Large intestine (tissue), 3 donors: ENCODE data around the gene GNAQ. TPM values are rescaled to one million over a fixed set of nuclear protein-coding genes. Genes with fewer than 3 reads are reported as not detected.
"Not testable (repeated sequence)": the region's sequence is repeated elsewhere in the genome, so short reads cannot be mapped to it uniquely, and the experiment has no call there.

Source experiments
- DNase-seq, 2 donors: peaks; one replicate each; pipeline versions ENCODE4 v3.0.0 to v3.0.0-alpha.2; 2013
- H3K27ac ChIP-seq: one replicate; pipeline ENCODE4 v1.5.1; 2013; ENCODE audit warnings: low read length
- H3K27me3 ChIP-seq: 2 replicates; pipeline ENCODE4 v1.6.1; 2013; ENCODE audit warnings: low read length; ENCODE audit not compliant: control insufficient read depth, insufficient read depth
- H3K36me3 ChIP-seq: 2 replicates; pipeline ENCODE4 v1.6.1; 2013; ENCODE audit warnings: low read length; ENCODE audit not compliant: control insufficient read depth, insufficient read depth
- H3K4me1 ChIP-seq: one replicate; pipeline ENCODE4 v1.6.1; 2013; ENCODE audit warnings: low read length; ENCODE audit not compliant: control insufficient read depth, insufficient read depth
- H3K4me3 ChIP-seq: one replicate; pipeline ENCODE4 v1.5.1; 2013; ENCODE audit warnings: low read length
- H3K9me3 ChIP-seq: one replicate; pipeline ENCODE4 v1.6.1; 2013; ENCODE audit warnings: mild to moderate bottlenecking, low read depth, low read length, moderate library complexity; ENCODE audit not compliant: control insufficient read depth
- WGBS: methylation state at CpG from one replicate; pipeline ENCODE4 v1.1.5; 2013; ENCODE audit warnings: low lambda C conversion rate; ENCODE audit not compliant: insufficient coverage; 5-methylcytosine and 5-hydroxymethylcytosine counted together
- polyA plus RNA-seq: library from polyadenylated mRNA; unstranded; fragments of 120-200 nt; gene quantifications from one replicate; pipeline ENCODE4 v1.2.1, GENCODE V29; 2013

GNAQ gene
- polyA plus RNA-seq, 1 donor, result 34.0 TPM

DNA sequence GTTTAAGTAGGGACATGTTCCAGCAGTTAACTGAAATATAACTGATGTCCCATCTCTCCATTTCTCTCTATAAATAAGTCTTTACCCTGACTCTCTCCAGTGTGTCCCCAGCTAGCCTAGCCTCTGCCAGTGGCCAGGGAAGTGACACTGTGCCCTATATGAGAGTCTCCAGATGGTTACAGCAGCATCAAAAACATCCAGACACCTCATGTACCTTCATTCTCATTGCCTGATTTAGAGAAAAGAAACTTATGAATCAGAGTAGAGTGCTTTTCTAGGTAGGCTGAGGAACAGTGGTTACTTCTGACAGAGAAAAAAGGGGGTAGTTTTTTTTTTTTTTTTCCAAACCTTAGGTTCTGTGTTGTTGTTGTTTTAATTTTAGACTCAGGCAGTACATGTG, 148.5 kb downstream of the GNAQ start:
- H3K27me3 ChIP-seq, result no peaks in the 10 kb centered on the region
- H3K4me3 ChIP-seq, result no peak overlapping the region
- H3K9me3 ChIP-seq, result no peaks in the 10 kb centered on the region
- no peak for DNase-seq
- no peak overlapping the region for H3K27ac ChIP-seq
- H3K4me1 ChIP-seq, result peaks cover 23% of the 10 kb centered on the region
- no peaks in the 10 kb centered on the region for H3K36me3 ChIP-seq

DNA sequence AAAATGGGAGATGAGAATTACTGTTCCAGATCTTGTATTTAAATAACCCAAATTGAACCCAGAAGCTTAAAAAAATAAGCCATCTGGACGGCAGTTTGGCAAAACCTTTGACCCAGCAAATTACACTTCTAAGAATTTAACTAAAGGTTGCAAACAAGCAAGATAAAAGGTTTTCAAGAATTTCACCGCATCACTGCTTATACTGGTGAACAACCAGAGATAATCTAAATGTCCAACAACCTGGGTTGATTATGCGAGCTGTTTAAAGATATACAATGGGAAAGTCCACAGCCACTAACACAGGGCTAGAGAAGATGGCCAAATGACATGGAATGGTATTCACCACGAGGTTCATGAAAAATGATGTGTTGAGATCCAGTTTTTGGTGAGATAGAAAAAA, 149.3 kb downstream of the GNAQ start:
- H3K27ac ChIP-seq, result no peak overlapping the region
- DNase-seq, result no peak
- 14% methylated on average over 1 of the region's 4 CpGs for WGBS

GRCh38 chr9:77881634-77882033, 150.0 kb downstream of the GNAQ start:
- H3K36me3 ChIP-seq, H3K27ac ChIP-seq, H3K27me3 ChIP-seq, H3K4me3 ChIP-seq, H3K9me3 ChIP-seq: not testable (repeated sequence)
- WGBS, result no CpG with 5 or more reads among the region's 8 CpGs
- DNase-seq, result peak in 1 of 2 donors; percentile 66
- H3K4me1 ChIP-seq, result peaks cover 25% of the 10 kb centered on the region

More for the DNA sequence above, 149.3 kb downstream of the GNAQ start:
- no peaks in the 10 kb centered on the region for H3K9me3 ChIP-seq
- no peaks in the 10 kb centered on the region for H3K36me3 ChIP-seq
- H3K27me3 ChIP-seq, result no peaks in the 10 kb centered on the region
- no peak overlapping the region for H3K4me3 ChIP-seq
- H3K4me1 ChIP-seq, result peaks cover 23% of the 10 kb centered on the region

- H3K4me1 ChIP-seq, result peaks cover 27% of the 10 kb centered on the region
Measured at GRCh38 chr9:77881111-77881510, 150.5 kb downstream of the GNAQ start.

DNA sequence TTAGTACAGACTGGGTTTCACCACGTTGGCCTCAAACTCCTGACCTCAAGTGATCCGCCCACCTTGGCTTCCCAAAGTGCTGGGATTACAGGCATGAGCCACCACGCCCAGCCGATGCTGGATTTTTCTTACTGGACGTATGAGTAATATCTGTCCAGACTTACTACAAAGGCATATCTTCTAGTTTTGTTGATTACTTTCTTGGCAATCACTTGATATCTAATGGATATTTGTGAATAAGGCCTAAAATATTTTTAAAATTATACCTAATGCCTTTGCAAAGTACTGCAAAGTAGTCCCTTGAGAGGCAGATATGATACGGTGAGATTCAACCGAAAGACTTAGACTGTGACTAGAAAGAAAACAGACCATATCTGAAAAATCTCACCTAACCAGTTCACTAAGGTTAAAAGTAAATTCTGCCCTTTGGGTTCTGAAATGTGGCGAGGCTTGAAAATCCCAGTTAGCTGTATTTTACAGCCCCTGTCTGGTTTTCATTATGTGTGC, 152.1 kb downstream of the GNAQ start:
- H3K27ac ChIP-seq, result peak overlapping the region; percentile 68
- no peaks in the 10 kb centered on the region for H3K27me3 ChIP-seq
- H3K4me1 ChIP-seq, result peaks cover 29% of the 10 kb centered on the region
- no peaks in the 10 kb centered on the region for H3K36me3 ChIP-seq
- H3K9me3 ChIP-seq, result no peaks in the 10 kb centered on the region
- peak; percentile 23 to 74 for DNase-seq
- WGBS, result 67% methylated on average over 1 of the region's 8 CpGs
- no peak overlapping the region for H3K4me3 ChIP-seq

More at GRCh38 chr9:77881111-77881510, 150.5 kb downstream of the GNAQ start:
- Histone ChIP-seq H3K27me3 (no peaks in the 10 kb centered on the region), H3K9me3 (no peaks in the 10 kb centered on the region), H3K36me3 (no peaks in the 10 kb centered on the region), H3K4me3 (no peak overlapping the region), H3K27ac (no peak overlapping the region)
- no CpG with 5 or more reads among the region's 8 CpGs for WGBS
- DNase-seq, result no peak

- H3K27me3 ChIP-seq, H3K9me3 ChIP-seq, H3K4me3 ChIP-seq, DNase-seq, H3K36me3 ChIP-seq: not testable (repeated sequence)
- H3K27ac ChIP-seq, result peak overlapping the region; percentile 68
- H3K4me1 ChIP-seq, result peaks cover 29% of the 10 kb centered on the region
- WGBS, result 71% methylated on average over 1 of the region's 5 CpGs
Measured at GRCh38 chr9:77878793-77879192, 152.8 kb downstream of the GNAQ start.

DNA sequence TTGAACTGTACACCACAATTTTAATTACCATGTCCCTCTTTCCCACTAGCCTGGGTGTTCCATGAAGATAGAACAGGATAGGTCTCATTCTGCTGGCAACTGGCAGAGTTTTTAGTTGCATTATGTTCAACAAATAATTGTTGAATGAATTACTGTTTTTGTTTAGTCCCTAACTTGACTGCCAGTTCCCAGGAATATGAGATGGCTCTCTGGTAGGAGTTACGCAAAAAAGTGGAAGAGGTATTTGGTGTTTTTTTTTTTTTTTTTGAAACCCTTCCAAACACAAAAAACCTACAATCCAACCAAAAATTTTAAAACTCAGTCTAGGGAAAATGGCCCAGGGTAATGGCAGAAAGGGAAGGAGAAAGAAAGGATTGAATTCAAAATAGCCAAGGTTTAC, 153.6 kb downstream of the GNAQ start:
- Histone ChIP-seq H3K36me3 (no peaks in the 10 kb centered on the region), H3K9me3 (no peaks in the 10 kb centered on the region), H3K27ac (no peak overlapping the region), H3K4me3 (no peak overlapping the region), H3K27me3 (no peaks in the 10 kb centered on the region), H3K4me1 (peaks cover 29% of the 10 kb centered on the region)
- no peak for DNase-seq
- no CpG with 5 or more reads among the region's 1 CpG for WGBS

DNA sequence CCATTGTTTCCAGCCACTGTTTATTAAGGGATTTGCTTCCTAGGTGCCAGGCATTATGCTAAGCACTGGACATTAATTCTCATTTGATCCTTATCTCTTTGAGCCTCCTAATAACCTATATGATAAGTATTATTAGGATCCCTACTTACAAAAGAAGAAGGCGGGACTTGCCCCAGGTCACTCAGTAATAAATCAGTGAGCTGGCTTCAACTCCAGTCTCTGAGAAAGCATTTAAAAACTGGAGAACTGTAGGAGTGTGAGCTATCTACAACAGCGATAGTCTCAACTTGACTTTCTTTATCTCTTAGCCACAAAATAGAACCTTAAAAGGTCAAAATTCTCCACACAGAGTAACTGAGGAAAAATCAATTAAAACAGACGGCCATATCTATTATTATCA, 155.0 kb downstream of the GNAQ start:
- no peaks in the 10 kb centered on the region for H3K9me3 ChIP-seq
- no peak for DNase-seq
- peaks cover 21% of the 10 kb centered on the region for H3K4me1 ChIP-seq
- 40% methylated on average over 1 of the region's 3 CpGs for WGBS
- H3K36me3 ChIP-seq, result no peaks in the 10 kb centered on the region
- no peak overlapping the region for H3K27ac ChIP-seq
- no peaks in the 10 kb centered on the region for H3K27me3 ChIP-seq
- no peak overlapping the region for H3K4me3 ChIP-seq

DNA sequence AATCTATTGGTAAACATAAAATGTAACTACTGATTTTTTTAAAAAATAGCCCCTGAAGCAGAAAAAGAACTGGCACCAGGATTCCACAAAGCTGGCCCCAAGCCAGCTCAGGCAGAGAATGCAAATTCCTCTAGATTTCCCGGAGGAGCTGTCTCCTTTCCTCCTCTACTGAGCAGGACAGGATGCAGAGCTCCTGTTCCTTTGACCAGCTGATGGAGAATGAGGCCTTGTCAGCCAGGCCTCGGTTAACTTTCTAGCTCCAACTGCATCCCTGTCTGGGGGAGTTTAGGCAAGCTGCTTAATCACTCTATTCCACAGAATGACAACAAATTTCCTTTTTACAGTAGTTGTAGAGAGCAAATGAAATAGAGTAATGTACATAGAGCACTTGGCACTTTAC, 155.5 kb downstream of the GNAQ start:
- DNase-seq, result no peak
- H3K4me3 ChIP-seq, result no peak overlapping the region
- H3K27me3 ChIP-seq, result no peaks in the 10 kb centered on the region
- H3K36me3 ChIP-seq, result no peaks in the 10 kb centered on the region
- H3K27ac ChIP-seq, result no peak overlapping the region
- no peaks in the 10 kb centered on the region for H3K9me3 ChIP-seq
- WGBS, result no CpG with 5 or more reads among the region's 2 CpGs
- peaks cover 16% of the 10 kb centered on the region for H3K4me1 ChIP-seq

- Histone ChIP-seq H3K4me1 (peaks cover 6% of the 10 kb centered on the region), H3K4me3 (no peak overlapping the region), H3K27me3 (no peaks in the 10 kb centered on the region), H3K36me3 (no peaks in the 10 kb centered on the region), H3K27ac (no peak overlapping the region), H3K9me3 (no peaks in the 10 kb centered on the region)
- DNase-seq, result no peak
- WGBS, result 69% methylated on average over 3 of the region's 3 CpGs
Measured at GRCh38 chr9:77872863-77873262, 158.7 kb downstream of the GNAQ start.

GRCh38 chr9:77872177-77872576, 159.4 kb downstream of the GNAQ start:
- Histone ChIP-seq H3K36me3 (no peaks in the 10 kb centered on the region), H3K27me3 (no peaks in the 10 kb centered on the region), H3K4me3 (no peak overlapping the region), H3K4me1 (peaks cover 6% of the 10 kb centered on the region), H3K9me3 (no peaks in the 10 kb centered on the region), H3K27ac (no peak overlapping the region)
- DNase-seq, result no peak
